ENCODE measurements around the gene ARRDC2. TPM values are rescaled to one million over a fixed set of nuclear protein-coding genes. Genes with fewer than 3 reads are reported as not detected.
"Not testable (repeated sequence)": the region's sequence is repeated elsewhere in the genome, so short reads cannot be mapped to it uniquely, and the experiment has no call there.

ARRDC2 gene
- total and polyA plus RNA-seq, 9 of the 15 experiments (the other 6 are each of a cell fraction or from before 2014, with no cell fraction given): 1.9 to 27.4 (median 15.2) TPM

DNA sequence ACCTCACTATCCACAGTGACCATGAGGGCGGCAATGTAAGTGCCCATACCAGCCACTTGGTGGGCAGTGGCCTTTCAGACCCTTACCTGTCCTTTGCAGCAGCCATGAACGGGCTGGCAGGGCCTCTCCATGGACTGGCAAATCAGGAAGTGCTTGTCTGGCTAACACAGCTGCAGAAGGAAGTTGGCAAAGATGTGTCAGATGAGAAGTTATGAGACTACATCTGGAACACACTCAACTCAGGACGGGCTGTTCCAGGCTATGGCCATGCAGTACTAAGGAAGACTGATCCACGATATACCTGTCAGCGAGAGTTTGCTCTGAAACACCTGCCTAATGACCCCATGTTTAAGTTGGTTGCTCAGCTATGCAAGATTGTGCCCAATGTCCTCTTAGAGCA lies 23.4 kb downstream of the ARRDC2 start:
- DNase-seq (ENCODE audit: extremely low read depth in 1 of 4, low spot score in 3 of 4): not testable (repeated sequence)

DNA sequence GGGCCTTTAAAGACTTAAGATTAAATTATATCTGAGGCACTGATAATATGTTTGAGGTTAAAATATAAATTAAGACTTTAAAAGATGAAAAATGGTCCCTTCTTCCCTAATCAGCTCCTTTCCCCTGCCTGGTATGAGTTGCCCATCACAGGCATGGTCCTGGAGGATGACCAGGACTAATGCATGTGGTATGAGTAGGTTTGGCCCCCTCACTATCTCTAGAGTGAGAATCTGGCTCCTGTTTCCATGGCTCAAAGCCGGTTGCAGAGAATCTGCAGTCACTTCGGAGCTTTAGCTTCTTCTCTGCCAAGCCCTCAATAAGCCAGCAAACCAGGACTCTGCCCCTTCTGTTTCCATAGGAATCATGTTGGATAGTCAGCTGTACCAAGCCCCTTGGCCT lies 24.1 kb downstream of the ARRDC2 start:
- H3K9ac ChIP-seq (ENCODE audit: insufficient read depth in 1 of 2, low read depth in 2 of 2, low read length in 2 of 2); ATAC-seq; CTCF ChIA-PET (ENCODE audit: low intra/inter-chr PET ratio); H3K27ac ChIP-seq (ENCODE audit: extremely low read depth, low read depth, low read length); H3K79me2 ChIP-seq (ENCODE audit: control insufficient read depth, insufficient read depth, low read length); intact Hi-C loops (cut with micrococcal nuclease); H2AFZ ChIP-seq (ENCODE audit: low read depth, low read length); H3K27me3 ChIP-seq (ENCODE audit: control insufficient read depth in 2 of 2, insufficient read depth in 2 of 2, low read length in 2 of 2); H3K4me1 ChIP-seq (replicated peaks in 1 of 2; ENCODE audit: control insufficient read depth in 2 of 2, insufficient read depth in 2 of 2, low read length in 2 of 2); H3K4me3 ChIP-seq; H3K9me1 ChIP-seq (ENCODE audit: control insufficient read depth, insufficient read depth, low read length); H3K9me3 ChIP-seq (replicated peaks; ENCODE audit: control insufficient read depth, insufficient read depth, low read depth, low read length); POLR2A ChIA-PET; H3K36me3 ChIP-seq (ENCODE audit: control insufficient read depth, insufficient read depth, low read length); BruUV-seq (replicated peaks); in situ Hi-C loops (cut with MboI); DNase-seq (ENCODE audit: extremely low read depth in 1 of 4, low spot score in 3 of 4); H4K20me1 ChIP-seq (replicated peaks; ENCODE audit: control insufficient read depth, insufficient read depth, low read length); FAIRE-seq; H3K4me2 ChIP-seq (ENCODE audit: insufficient read depth, low read length): not testable (repeated sequence)
- 0% methylated on average over 2 of the region's 2 CpGs for WGBS (ENCODE audit: insufficient coverage, low coverage, missing lambda C conversion rate)

More for the DNA sequence above, 23.4 kb downstream of the ARRDC2 start:
- H3K9me3 ChIP-seq (replicated peaks; ENCODE audit: control insufficient read depth, insufficient read depth, low read depth, low read length); H3K36me3 ChIP-seq (ENCODE audit: control insufficient read depth, insufficient read depth, low read length); in situ Hi-C loops (cut with MboI); H3K27me3 ChIP-seq (ENCODE audit: control insufficient read depth in 2 of 2, insufficient read depth in 2 of 2, low read length in 2 of 2); intact Hi-C loops (cut with micrococcal nuclease); H4K20me1 ChIP-seq (replicated peaks; ENCODE audit: control insufficient read depth, insufficient read depth, low read length); H2AFZ ChIP-seq (ENCODE audit: low read depth, low read length); H3K4me1 ChIP-seq (replicated peaks in 1 of 2; ENCODE audit: control insufficient read depth in 2 of 2, insufficient read depth in 2 of 2, low read length in 2 of 2); FAIRE-seq; H3K9me1 ChIP-seq (ENCODE audit: control insufficient read depth, insufficient read depth, low read length); H3K27ac ChIP-seq (ENCODE audit: extremely low read depth, low read depth, low read length); BruUV-seq (replicated peaks); H3K4me3 ChIP-seq; H3K4me2 ChIP-seq (ENCODE audit: insufficient read depth, low read length); CTCF ChIA-PET (ENCODE audit: low intra/inter-chr PET ratio); ATAC-seq; H3K79me2 ChIP-seq (ENCODE audit: control insufficient read depth, insufficient read depth, low read length); H3K9ac ChIP-seq (ENCODE audit: insufficient read depth in 1 of 2, low read depth in 2 of 2, low read length in 2 of 2): not testable (repeated sequence)
- POLR2A ChIA-PET: interaction anchor here (1.3 kb wide), 1 partner anchor 14 kb away, joined by 5 read pairs; no protein-coding TSS in a partner anchor
- TF ChIP-seq SPI1 (IDR thresholded peaks at IDR 0.05; ENCODE audit: borderline replicate concordance, low read depth, low read length): 0 out of 2 replicates have a peak, but pooled peaks have one; percentile 5
- 12% methylated on average over 5 of the region's 5 CpGs for WGBS (ENCODE audit: insufficient coverage, low coverage, missing lambda C conversion rate)
